SH-SY5Y (cell line): ENCODE results near the gene G2E3.

Experiments used
- GATA2 ChIP-seq: IDR thresholded peaks from 2 replicates; pipeline ENCODE4 v1.6.1; 2011; ENCODE audit warnings: mild to moderate bottlenecking, low read depth, low read length
- GATA3 ChIP-seq: IDR thresholded peaks from 2 replicates; pipeline ENCODE4 v1.6.1; 2011; ENCODE audit warnings: low read depth, mild to moderate bottlenecking, low read length, moderate library complexity

Gene G2E3

DNA sequence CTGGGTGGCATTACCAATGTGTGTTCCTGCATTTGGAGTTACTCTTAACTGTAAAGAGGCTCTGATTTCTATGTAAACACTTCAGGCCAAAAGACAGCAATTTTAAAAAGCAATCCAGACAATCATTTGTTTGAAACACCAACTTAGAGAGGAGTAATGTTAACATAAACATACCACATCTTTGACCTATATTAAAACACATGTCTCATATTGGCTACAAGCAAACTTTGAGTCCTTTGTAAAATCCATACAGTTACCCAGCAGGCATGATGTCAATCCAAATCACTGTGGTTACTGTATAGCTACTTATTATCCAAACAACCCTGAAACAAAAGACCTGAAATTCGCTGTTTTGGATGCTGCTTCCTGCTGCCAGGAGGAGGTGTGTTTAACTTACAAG is 7.5 kb upstream of the G2E3 start:
- no peak for TF ChIP-seq GATA2
- no peak for TF ChIP-seq GATA3

DNA sequence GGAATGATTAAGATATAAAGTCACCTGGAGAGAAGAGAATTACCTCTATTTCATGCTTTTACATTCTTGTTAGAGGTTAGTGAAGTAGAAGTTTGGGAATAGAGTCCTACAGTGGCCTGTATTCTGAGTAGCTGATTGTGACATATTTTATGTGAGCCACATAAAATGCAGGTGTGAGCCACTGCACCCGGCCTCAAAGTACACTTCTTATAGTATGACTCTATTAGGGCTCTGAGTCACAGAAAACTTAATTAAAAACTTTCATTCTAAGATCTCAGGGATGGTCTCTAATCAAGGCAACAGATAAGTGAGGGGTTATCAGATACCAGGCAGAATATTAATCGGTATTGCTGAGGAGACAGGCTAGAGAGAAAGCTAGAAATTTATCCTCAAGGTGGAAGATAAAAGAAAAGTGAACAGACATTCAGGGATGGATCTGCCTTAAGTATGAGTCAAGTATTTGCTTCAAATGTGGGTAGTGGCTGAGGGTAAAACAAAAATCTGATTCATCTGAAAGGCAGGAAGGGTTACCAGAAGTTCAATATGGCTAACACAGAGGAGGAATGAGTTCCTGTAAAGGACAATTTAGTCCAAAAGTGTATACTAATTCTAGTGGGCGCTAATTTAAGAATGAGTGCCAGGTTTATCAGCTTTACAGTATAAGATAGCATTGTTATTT is 5.5 kb upstream of the G2E3 start:
- TF ChIP-seq GATA3 (no peak), GATA2 (no peak)

DNA sequence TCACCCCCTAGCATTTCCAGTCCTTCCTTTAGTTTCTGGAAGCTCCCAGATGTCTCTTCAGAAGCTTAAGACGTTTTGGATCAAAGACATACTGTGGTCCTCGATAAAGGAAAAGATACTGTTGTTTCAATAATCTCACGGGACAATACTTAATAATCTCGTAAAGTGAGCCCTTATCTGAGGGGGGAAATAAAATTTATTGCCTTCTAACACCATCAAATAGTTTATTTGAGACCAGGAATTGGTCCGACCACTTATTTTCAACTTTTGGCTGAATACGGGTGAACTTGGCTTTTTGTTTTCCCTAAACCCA is 640 bp upstream of the G2E3 start:
- TF ChIP-seq GATA3 (no peak), GATA2 (no peak)

DNA sequence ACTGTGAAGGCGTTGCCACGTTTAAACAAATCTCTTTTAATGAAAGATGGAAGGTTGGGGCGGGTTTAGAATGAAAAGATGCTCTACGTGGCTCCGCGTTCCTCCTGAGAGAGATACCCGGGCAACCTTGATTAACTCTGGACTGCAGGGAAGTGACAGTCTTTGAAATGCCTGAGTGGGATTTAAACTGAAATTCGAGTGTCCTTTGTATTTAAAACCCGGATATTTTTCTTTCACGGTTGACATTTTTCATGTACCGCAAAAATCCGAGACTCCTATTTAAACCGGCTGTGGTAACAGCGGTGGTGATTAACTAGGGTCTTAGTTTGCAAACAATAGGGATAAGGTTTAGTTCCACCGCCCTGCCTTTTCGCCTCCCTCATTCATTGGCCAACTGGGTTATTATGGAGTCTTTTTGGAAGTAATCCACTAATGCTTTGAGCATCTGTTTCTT is 707 bp downstream of the G2E3 start:
- TF ChIP-seq GATA3 = no peak
- no peak for TF ChIP-seq GATA2

DNA sequence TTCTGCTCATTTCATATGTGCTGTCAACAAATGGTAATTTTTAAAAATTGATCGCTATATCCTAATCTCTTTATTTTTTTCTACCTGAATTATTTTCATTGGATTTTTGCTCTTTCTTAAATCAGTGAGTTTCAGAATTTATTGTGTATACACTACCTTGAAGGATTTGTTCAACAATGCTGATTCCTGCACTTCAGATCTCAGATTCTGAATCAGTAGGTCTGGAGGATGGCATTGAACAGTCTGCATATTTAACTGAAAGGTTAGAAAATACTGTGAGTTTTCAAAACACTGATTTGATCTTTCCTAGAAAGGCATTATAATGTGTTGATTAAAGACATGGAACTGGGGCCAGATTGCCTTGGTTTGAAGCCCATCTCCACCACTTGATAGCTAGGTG is 1.6 kb downstream of the G2E3 start:
- TF ChIP-seq GATA2 (no peak), GATA3 (no peak)

DNA sequence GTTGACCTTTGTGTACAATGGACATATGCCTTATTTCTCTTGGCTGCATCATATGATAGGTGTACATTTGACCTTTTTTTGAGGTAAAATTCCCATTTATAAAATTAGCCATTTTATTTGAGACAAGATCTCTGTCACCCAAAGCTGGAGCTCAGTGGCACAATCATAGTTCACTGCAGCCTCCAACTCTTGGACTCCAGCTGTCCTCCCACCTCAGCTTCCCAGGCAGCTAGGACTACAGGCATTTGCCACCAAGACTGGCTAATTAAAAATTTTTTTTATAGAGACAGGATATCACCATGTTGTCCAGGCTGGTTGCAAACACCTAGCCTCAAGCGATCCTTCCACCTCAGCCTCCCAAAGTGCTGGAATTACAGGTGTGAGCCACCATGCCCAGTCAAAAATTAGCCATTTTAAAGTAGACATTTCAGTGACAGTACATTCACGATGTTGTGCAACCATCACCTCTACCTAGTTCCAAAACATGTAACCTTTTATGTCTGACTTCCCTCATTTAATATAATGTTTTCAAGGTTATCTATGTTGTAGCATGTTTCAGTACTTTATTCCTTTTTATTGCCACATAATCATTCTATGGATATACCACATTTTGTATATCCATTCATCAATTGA is 5.4 kb downstream of the G2E3 start:
- TF ChIP-seq GATA3 (no peak), GATA2 (no peak)

DNA sequence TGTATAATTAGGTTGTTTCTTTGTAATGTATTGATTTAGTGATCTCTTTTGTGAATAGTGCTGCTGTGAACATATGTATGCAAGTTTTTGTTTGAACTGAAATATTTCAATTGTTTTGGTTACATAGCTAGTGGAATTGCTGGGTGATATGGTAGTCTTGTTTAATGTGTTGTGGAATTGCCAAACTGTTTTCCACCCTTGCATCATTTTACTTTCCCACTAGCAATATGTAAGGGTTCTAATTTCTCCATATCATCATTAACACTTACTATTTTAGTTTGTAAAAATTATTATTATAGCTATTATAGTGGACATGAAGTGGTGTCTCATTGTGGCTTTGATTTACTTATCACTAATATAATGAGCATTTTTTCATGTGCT is 5.9 kb downstream of the G2E3 start:
- no peak for TF ChIP-seq GATA3

DNA sequence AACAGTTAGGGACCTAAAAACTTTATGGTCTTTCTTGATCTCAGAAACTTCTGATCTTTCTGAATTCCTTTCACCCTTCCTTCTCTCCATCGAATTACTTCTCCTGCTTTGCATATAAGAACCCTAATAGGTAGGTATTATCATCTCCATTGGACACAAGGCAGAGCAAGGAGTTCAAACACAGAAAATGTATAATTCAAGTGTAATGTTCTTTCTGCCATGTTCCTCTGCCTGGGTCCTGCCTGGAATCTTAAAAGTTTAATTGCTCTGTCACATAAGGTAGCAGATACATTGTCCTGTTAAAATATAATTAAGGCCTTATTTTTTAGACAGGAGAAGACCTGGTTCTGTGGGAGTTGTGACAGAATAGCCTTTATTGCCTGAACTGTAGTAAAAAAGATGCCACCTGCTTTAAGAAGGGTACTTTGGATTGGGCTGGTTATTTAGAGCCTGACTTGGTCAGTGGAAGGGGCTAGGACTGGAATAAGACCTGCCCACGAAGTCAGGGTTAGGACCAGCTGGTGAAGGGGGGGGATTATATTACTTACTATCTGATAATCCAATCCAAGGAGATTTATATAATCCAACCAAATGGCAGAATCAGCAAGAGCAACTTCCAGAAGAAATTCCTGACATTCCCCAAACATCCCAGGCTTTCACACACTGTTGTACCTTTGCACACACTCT is 10.4 kb downstream of the G2E3 start:
- TF ChIP-seq GATA2 = no peak
- TF ChIP-seq GATA3 = no peak

DNA sequence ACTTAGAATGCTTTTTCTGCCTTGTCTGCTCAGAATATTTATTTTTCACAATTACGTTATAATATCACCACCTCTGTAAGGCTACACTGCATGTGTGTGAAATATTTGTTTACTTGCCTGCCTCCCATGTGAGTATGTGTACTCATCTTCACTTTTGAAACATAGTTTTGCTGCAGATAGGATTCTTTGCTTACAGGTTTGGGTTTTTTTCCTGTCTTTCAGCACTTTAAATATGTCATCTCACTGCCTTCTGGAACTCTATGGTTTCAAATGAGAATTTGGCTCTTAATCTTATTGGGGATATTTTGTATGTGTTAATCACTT is 10.9 kb downstream of the G2E3 start:
- no peak for TF ChIP-seq GATA2
- no peak for TF ChIP-seq GATA3

DNA sequence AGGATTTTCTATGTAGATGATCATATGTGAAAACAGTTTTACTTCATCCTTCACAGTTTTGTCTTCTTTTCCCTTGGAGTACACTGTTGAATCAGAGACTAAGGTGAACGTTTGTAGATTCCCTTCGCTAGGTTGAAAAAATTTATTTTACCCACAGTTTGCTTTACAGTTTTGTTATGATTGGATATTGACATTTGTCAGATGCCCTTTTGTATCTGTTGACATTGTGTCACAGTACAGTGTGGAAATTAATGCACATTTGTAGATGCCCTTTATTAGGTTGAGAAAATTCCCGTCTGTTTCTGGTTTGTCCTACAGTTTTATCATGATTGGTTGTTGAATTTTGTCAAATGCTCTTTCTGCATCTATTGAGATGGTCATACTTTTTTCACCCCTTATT is 13.3 kb downstream of the G2E3 start:
- TF ChIP-seq GATA3 = no peak
- no peak for TF ChIP-seq GATA2

DNA sequence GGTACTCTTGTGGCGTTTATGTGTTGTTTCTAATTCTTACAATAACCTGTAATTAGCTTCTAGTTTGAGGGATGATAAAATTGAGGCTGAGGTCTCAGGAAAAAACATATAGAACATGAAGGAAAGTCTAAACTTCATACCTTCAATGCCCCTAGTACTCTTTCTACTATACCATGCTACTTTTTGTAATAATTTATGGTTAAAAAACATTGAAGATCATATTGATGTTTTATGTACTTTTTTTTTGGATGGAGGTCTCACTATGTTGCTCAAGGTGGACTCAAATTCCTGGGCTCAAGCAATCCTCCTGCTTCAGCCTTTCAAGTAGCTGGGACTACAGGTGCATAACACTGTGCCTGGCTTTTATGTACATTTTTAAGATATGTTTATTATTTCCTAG is 13.8 kb downstream of the G2E3 start:
- no peak for TF ChIP-seq GATA2
- TF ChIP-seq GATA3 = no peak

DNA sequence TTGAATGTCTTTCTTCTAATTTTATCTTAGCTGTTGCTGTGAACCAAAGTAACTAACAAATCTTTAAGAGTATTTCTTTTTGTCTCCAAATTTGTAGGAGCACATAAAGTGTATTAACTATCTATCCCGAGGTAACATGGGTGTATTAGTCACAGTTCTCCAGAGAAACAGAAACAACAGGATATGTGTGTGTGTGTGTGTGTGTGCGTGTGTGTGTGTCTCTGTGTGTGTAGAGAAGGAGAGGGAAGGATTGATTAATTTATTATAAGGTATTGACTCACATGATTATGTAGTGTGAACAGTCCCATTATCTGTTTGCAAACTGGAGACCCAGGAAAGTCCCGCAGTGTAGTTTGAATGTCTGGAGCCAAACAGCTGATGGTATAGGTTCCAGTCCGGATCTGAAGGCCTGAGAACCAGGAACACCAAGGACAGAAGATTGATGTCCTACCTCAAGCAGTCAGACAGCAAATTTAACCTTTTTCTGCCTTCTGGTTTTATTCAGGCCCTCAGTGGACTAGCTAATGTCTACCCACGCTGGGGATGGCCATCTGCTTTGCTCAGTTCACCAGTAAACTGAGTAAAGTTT is 14.4 kb downstream of the G2E3 start:
- TF ChIP-seq GATA3 (no peak), GATA2 (no peak)

DNA sequence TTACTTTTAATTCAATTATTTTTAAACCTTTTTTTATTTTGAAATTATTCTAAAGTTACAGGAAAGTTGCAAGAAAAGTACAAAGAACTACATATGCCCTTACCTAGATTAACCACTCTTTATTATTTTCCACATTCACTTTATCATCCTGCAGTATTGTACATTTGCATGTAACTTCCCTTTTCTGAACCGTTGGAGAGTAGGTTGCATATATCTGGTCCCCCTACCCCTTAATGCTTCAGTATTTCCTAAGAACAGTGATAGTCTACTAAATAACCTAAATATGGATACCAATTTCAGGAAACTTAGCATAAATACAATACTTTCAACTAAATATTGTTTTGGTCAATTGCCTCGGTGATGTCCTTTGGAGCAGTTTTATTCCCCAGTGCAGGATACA is 15.0 kb downstream of the G2E3 start:
- TF ChIP-seq GATA2 (no peak), GATA3 (no peak)

DNA sequence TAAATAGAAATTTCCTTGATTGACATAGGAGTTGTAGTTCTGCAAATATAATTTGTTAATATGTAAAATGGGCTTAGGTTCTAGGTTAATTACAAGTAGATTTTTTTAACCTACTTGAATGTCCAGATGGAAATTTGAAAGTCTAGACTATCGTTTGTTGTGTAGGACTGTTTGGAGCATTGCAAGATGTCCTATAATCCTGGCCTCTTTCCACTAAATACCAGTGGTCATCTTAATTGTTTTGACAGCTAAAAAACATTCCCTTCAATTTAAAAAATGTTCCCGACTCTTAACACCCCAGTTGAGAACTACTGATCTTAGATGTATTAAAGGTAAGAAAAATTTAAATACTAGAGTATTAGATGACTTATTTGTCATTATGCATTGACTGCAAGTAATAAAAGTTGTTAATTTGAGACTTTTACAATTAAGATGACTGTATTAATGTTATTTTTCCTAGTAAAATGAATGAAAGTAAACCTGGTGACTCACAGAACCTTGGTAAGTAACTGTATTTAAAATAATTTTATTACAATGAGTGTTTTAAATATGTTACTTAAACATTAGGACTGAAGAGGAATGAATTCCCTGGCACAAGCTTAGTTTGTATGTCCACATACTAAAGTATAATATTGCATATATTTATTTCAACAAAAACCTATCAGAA is 21.8 kb downstream of the G2E3 start:
- TF ChIP-seq GATA2 (no peak), GATA3 (no peak)

DNA sequence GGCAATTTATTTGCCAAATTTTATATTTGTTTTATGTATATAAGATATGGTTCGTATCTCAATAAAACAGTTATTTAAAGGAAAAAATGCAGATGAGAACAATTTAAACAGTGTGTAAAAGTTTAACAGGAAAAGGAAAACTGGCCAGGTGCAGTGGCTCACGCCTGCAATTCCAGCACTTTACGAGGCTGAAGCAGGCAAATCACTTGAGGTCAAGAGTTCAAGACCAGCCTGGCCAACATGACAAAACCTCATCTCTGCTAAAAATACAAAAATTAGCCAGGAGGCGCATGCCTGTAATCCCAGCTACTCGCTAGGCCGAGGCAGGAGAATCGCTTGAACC is 22.3 kb downstream of the G2E3 start:
- TF ChIP-seq GATA2 (no peak), GATA3 (no peak)
